Transverse colon (tissue), 1 donor: ENCODE measurements around the gene PACSIN2.

ENCODE experiments used
- EP300 ChIP-seq: sonication (generic); formaldehyde crosslinking; IDR thresholded peaks from one replicate; pipeline ENCODE4 v1.6.1; 2017; ENCODE audit warnings: antibody characterized with exemption, low read depth
- POLR2A ChIP-seq: fragments of 450-650 bp; IDR thresholded peaks from one replicate; pipeline ENCODE4 v1.6.1; 2016; ENCODE audit warnings: antibody characterized with exemption, mild to moderate bottlenecking, moderate library complexity

DNA sequence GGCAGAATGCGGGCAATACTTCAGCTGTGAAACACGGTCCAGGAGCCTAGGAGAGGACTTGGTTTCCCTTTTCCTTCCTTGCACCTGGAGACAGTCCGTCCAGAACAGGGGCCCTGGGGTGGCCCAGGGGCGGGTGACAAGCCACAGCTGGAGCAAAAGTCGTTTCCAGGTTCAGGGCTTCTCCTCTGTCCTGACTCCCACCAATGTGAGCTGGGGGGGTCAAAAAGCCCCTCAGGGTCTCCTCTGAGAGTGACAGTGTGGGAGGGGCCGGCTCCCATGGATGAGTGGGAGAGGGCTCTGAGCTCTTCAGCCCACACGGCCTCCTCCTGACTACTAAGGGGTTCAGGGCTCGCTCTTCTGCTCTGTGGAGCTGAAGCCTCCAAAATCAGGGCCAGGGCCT lies 137.8 kb downstream of the PACSIN2 start:
- no peak for TF ChIP-seq EP300
- TF ChIP-seq POLR2A: no peak
